Measurements from ENCODE around the gene STARD7. TPM values are rescaled to one million over a fixed set of nuclear protein-coding genes. Genes with fewer than 3 reads are reported as not detected.
A peak's percentile ranks its signal among the peaks of the same experiment; 100 is the strongest.

STARD7 gene
- total and polyA plus RNA-seq, 9 of the 15 experiments (the other 6 are each of a cell fraction or from before 2014, with no cell fraction given): 90.9 to 196 (median 145) TPM

DNA sequence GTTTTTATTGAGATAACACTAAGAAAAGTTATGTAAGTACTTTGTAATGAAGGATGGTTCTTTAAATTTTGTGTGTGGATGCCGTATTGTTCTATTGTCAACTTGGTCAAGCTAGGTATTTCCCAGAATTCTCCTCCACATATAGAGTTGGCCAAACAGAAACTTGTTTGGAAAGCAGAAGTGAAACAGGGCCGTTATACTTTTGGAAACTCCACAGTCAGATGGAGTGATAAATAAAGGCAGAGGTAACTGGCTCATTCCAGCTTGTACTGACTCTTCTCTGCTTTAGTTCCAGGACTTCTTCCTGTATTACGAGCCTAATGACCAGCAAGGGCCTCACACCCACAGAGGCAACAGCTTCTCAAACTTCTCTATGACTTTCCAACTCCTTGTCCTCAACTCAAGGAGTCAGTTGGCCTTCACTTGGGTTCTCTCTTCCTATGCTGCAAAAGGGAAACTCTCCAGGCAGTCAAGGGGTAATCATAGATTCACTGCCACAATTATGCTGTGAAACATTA lies 16.4 kb upstream of the STARD7 start (continued):
- TF ChIP-seq, protein P1, sequence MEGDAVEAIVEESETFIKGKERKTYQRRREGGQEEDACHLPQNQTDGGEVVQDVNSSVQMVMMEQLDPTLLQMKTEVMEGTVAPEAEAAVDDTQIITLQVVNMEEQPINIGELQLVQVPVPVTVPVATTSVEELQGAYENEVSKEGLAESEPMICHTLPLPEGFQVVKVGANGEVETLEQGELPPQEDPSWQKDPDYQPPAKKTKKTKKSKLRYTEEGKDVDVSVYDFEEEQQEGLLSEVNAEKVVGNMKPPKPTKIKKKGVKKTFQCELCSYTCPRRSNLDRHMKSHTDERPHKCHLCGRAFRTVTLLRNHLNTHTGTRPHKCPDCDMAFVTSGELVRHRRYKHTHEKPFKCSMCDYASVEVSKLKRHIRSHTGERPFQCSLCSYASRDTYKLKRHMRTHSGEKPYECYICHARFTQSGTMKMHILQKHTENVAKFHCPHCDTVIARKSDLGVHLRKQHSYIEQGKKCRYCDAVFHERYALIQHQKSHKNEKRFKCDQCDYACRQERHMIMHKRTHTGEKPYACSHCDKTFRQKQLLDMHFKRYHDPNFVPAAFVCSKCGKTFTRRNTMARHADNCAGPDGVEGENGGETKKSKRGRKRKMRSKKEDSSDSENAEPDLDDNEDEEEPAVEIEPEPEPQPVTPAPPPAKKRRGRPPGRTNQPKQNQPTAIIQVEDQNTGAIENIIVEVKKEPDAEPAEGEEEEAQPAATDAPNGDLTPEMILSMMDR (IDR thresholded peaks at IDR 0.05 in 2 of 3, conservative IDR thresholded peaks at IDR 0.05 in 1 of 3; ENCODE audit: insufficient read depth in 2 of 3, low read depth in 1 of 3, low read length in 3 of 3): no peak
- TF ChIP-seq NR1H2 (CRISPR knock-in tag; IDR thresholded peaks at IDR 0.05) (no peak), ZNF124 (CRISPR knock-in tag; IDR thresholded peaks at IDR 0.05) (no peak), SRSF1 (IDR thresholded peaks at IDR 0.05; ENCODE audit: low read depth, low read length) (no peak), FOS (IDR thresholded peaks at IDR 0.05; ENCODE audit: extremely low read depth, insufficient read length) (no peak), ZNF224 (CRISPR knock-in tag; IDR thresholded peaks at IDR 0.05) (no peak), ZNF263 (CRISPR knock-in tag; IDR thresholded peaks at IDR 0.05; ENCODE audit: borderline replicate concordance) (no peak), ZNF707 (CRISPR knock-in tag; conservative IDR thresholded peaks at IDR 0.05) (peak; percentile 50; the same call in 1 of the 2 replicates), ZNF76 (CRISPR knock-in tag; IDR thresholded peaks at IDR 0.05; ENCODE audit: borderline replicate concordance) (peak; percentile 80), ETV5 (CRISPR knock-in tag; IDR thresholded peaks at IDR 0.05; ENCODE audit: low read depth) (no peak), ASH1L (IDR thresholded peaks at IDR 0.05; ENCODE audit: borderline replicate concordance, low read depth, partially characterized antibody) (no peak), TCF15 (CRISPR knock-in tag; IDR thresholded peaks at IDR 0.05) (0 out of 2 replicates have a peak, but pooled peaks have one; percentile 46), ARID4B (CRISPR knock-in tag; IDR thresholded peaks at IDR 0.05) (no peak), L3MBTL2 (IDR thresholded peaks at IDR 0.05) (peak; percentile 61), THAP7 (CRISPR knock-in tag; IDR thresholded peaks at IDR 0.05) (no peak), MTA1 (IDR thresholded peaks at IDR 0.05; ENCODE audit: borderline replicate concordance) (no peak), ZNF324 (CRISPR knock-in tag; IDR thresholded peaks at IDR 0.05) (peak; percentile 53; the same call in 1 of the 2 replicates), CHD4 (IDR thresholded peaks at IDR 0.05; ENCODE audit: insufficient read depth, insufficient replicate concordance, low read depth, low read length, poor library complexity, severe bottlenecking) (no peak)
- TF ChIP-seq, protein P2, sequence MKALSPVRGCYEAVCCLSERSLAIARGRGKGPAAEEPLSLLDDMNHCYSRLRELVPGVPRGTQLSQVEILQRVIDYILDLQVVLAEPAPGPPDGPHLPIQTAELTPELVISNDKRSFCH (CRISPR knock-in tag; IDR thresholded peaks at IDR 0.05): no peak
- TF ChIP-seq, protein P2 (tag; IDR thresholded peaks at IDR 0.05): no peak

All from K562 (cell line).